CD4-positive, alpha-beta T cell treated with Interleukin-4 for 4 hours (primary cell): ENCODE data around the gene LSM3.
A peak's percentile ranks its signal among the peaks of the same experiment; 100 is the strongest.

Experiments used
- DNase-seq: peaks from one replicate; pipeline ENCODE4 v3.0.0-alpha.2; 2020

The LSM3 gene

DNA sequence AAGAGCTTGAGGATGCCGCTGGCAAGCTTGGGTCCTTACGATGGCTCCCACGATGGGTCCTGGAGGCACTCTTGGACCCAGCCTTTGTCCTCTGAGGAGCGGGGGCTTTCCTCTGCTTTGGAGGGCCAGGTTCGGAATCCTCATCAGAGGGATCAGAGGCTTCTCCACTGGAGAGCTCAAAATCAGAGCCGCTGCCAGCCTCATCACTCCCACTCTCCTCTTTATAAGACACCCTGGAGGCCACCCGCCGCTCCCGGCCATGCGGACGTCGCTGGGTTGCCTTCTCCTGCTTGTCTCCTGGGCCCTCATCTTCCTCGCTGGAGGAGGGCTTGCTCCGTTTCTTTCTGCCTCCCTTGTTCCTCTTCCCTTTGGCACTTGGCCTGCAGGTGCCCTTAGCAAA lies 20.2 kb upstream of the LSM3 start:
- DNase-seq: no peak

DNA sequence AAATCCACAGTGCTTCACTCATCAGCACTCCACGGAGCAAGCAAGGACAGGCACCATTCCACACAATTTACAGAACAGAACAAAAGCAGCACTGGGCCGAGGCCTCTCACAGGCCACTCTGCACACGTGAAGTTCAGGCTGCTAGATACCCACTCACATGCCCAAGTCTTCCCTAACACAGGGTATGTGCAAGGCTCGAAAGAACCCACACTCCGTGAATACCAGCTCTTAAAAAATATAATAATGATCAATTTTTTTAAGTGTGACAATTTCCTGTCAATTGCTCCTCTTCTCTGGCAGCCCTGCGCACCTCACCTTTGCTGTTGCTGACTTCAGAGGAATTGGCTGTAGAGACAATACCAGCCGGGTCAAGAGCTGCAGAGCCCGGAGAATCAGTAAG lies 19.2 kb upstream of the LSM3 start:
- no peak for DNase-seq

DNA sequence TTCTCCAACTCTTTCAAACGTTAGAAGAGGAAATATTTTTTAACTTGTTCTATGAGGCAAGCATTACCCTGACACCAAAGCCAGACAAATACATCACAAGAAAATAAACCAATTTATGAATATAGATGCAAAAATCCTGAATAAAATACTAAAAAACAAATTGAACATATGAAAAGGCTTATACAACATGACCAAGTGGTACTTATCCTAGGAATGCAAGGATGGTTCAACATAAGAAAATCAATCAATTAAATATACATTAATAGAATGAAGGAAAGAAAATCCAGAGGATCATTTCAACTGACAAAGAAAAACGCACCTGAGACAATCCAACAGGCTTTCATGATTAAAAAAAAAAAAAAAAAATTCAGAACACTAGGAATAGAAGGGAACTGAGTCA lies 17.3 kb upstream of the LSM3 start:
- DNase-seq: no peak

DNA sequence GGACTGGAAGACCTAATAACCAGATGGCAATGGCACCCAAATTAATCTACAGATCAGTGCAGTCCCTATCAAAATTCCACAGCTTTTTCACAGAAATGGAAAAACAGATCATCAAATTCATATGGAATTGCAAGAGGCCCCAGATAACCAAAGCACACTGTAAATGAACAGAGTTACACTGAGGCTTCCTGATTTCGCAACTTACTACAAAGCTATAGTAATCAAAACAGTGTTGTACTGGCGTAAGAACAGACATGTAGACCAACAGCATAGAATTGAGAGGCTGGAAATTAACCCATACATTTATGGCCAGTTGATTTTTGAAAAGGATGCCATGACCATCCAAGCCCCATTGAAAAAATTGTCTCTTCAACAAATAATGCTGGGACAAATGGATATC lies 16.4 kb upstream of the LSM3 start:
- no peak for DNase-seq

DNA sequence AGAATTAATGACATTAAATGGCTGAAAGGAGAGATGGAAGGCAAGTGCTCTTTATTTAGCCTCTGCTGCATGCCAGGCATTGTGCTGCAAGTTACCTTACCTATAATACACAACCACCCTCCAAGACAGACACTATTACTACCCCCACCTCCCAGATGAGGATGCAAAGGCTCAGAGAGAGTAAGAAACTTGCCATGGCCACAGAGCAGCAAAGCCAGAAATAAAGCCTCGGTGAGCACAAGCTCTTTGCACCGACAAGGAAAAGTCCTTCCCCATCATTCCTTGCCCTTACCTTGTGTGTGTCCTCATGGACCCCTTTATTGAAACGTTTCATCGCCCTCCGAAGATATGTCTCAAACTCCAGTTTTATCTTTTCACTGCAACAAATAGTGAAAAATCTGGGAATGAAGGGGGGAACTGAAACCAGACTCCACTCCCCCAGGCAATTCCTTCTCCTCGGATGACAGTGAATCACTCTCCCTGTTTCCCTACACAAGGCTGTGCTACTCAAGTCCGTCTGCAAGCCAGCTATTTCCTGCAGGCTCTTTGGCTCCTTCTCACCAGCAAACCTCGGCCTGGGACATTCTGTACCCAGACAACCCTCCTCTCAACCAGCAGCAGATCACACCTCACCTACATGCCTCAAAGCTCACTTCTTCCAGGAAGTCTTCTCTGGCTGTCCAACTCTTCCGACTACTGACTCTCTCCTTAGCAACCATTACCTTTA lies 11.6 kb upstream of the LSM3 start:
- no peak for DNase-seq

DNA sequence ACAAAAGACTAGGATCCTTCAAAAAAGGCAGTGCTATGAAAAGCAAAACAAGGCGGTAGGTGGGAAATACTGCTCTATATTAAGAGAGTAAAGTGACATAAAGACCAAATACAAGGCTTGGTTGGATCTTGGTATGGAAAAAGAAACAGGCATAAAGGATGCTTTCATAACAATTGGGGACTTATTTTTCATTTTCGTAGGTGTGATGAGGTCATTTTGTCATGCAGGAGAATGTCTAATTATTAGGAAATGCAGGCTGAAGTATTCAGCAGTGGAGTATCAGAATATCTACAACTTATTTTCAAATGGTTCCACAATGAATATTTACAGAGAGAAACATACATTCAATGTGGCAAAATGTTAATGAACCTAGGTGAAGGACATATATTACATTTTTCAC lies 9.2 kb upstream of the LSM3 start:
- no peak for DNase-seq

DNA sequence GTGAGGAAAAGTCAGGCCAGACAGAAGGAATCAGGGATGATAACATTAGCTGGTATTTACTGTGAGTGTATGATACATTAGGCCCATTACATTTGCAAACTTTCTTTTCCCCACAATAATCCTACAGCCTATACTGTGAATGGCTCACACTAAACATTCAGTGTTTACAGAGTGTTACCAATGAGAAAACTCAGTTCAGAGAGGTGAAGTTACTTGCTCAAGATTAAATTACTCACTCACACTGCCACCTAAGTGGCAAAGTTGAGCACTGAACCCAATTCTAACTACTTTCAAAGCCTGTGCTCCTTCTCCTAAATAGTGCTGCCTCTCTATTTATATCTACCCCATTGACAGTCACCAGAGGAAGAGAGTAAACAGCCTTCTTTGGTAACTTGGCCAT lies 8.7 kb upstream of the LSM3 start:
- no peak for DNase-seq

DNA sequence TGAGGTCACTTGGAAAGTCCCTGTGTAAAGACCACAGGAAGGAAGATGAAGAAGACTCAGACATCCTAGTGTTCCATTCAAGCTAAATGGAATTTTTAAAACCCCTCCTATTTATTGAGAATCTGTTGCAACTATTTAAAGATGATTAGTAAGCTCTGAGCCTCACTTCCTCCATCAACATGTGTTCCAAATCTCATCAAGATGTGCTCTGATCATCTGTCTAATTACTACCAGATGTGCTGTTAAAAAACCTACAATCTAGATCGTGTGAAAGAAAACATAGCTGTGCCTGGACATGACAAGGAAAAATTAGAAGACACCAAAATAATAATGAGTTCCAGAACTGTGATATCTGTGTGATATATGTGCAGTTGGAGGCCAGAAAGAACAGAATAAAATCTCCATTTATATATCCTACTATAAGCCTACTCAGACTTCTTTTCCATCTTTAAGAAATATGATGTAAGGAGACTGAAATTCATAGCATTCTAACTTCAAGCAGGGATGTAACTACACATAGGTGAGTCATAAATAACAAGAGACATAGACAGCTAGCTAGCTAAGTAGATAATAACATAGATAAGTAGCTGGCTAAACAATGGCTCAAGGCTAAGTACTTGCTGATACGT lies 8.0 kb upstream of the LSM3 start:
- no peak for DNase-seq

DNA sequence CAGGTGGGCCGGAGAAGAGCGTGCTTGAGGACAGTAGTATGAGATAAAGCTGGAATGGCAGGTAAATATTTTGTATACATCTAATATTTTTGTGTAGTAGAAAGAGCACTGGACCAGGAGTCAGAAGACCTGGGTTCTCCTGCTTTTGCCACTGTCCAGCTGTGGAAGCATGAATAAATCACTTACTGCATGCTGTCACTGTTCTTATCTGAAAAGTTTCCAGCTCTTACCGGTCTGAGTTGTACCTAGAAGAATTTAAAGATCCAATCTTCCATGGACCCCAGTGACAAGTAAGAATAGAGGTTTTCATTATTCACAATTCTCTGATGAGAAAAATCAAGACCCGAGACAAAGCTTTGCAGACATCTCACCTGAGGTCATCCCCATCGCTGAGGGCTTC lies 6.1 kb upstream of the LSM3 start:
- no peak for DNase-seq

DNA sequence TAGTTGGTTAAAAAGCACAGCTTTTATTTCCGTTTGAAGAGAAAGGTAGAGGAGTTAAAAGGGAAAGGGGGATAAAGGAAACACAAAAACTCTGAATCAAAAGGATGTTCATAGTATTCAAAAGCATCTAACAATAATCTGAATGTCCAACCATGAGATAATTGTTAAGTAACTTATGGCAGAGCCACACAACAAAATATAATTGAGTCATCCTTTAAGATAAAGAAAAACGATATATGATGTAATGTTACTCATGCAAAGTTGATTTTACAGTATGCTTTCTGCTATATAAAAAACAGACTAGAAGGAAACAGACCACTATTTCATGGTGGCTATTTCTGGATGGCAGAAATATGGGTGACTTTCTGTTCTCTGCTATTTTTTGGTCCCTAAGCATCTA lies 4.1 kb upstream of the LSM3 start:
- no peak for DNase-seq

DNA sequence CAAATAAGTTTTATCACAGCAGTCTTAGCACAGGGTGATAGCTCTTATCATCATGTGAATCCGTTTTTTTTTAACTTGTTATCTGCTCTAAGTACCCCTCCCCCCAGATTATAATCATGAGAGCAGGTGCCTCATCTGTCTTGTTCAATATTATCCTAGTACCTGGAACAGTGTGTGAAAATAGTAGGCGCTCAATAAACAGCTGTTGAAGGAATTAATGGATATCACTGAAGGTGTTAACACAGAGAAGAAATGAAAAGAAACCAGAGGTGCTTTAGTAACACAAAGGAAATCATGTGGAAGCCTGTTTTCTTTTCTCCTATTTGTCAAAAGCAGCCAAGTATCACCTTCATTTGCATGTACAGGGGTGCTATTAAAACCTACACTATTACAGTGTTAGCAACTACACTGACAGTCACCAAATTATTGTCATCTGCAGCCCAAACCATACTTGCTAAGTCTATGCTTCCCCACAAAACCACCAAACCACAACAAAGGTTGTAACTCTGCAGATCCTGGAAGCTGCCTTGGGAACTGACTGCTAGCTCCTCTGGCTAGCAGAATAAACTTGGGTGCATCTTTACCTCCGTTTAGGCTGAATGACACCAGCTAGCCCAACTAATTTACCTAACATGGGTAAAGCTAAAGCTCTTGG lies 3.1 kb upstream of the LSM3 start:
- peak; percentile 90 for DNase-seq

DNA sequence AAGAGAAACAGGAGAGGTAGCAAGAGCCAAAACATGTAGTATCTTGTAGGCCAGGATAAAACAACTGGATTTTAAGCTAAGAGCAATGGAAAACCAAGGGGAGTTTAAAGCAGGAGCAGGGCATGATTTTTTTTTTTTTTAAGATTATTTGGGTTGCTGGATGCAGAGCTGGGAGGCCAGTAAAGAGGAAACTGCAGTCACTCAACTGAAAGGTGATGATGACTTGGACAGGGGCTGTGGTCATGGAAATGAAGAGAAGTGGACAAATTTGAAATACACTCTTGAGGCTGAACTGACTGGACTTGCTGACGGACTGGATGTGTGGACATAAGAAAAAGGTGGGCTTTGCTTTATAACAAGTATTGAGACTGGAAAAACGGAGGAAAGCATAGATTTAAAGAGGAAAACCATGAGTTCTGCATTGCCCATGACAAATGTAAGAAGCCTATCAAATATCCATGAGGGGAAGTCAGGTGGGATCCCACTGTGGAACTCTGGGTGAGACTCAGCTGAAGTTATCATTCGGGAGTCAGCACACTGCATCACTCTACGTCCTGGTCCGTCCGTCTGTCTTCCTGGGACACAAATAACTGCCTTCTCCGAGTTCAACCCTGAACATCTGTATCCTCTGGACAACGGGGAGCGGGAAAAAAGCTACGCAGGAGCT lies 904 bp upstream of the LSM3 start:
- DNase-seq: no peak

DNA sequence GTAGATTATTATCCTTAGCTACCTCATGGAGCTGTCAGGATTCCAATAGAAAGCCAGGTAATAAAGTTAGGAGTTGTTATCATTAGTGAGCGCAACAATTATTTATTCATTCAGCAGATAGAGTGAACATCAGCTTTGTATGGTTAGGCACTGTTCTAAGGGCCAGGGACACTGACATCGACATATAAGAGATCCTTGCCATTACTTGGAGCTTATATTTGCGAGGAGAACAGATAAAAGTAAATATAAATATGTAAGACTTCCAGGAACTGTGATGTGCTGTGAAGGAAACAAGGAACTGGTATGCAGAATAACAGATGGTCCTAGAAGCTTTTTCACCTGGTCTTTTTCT lies 473 bp downstream of the LSM3 start:
- no peak for DNase-seq

DNA sequence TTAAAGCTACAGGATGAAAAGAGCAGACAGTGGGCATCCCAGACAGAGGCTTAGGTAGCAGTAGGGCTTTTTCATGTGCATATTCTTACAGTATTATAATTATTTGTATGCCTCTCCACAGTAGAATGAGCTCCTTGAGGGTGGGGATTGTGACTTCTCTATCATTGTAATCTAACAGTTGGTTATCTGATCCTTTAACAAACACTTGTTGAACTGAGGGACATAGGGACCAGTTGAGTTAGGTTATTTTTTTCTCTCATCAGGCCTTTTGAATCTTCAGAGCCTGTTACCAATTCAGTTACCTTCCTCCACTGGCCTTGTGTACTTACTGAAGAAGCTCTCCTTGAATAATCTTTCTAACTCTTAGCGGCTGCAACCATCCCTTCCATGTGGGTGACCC lies 1.2 kb downstream of the LSM3 start:
- no peak for DNase-seq

DNA sequence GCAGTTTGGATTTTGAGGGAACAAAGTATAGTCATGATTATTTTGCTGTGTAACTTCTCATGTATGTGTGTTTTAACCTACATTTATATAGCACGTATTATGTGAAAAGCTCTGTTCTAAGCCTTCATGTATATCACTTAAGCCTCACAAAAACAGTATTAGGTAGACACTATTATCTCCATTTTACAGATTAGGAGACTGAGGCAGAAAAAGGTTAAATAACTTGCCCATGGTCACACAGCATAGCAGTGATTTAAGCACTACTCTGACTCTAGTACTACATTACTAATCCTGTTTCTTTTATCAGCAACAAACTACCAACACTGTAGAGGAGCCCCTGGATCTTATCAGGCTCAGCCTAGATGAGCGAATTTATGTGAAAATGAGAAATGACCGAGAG lies 2.6 kb downstream of the LSM3 start:
- no peak for DNase-seq

DNA sequence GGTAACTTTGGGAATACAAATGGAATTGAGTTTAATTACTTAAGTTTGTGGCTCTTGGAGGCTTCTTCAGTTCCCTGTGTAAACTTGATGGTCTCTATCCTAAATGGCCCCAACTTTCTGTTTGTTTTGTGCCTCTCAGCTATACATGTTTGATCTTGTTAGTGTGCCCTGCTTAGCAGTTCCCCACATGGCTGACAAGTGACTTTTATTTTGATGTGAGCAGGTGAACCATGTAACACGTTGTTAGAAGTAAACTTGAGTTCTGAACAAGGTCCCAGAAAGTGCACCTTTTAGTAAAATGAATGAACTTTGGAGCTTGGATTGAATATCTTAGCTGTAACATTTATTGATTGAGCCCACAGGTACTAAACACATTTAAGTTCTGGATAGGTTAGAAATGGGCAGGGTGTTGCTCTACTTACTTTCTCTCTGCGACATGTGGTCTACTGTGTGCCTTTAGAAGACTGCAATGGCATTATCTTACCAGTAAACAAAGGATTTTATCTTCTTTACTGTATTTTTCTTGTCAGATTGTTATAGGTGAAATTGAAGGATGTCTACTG lies 4.5 kb downstream of the LSM3 start:
- no peak for DNase-seq

DNA sequence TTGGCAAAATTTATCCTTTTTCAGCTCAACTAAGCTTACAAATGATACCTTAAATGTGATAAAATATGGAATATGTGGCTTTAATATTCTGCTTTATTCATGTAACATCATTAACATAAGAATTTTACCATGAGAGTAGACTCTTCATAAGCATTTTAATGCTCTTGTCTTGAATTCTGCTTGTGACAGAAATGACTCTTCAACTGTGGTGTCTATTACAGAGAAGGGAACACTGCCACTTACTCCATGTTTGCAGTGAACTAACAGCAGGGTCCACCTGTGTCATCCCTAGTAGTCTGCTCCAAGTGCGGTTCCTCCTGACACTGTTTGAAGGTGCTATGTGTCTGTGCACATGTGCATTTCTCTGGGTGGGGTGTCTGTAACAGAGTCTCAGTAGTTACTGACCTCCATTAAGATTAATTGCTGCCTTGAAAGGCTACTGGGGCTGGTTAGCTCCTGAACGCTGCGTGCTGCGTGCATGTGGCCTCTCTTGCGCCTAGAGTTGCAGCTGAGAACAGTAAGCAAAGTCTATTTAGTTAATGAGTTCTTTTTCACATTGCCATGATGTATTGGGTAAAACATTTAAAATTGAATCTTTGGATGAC lies 8.3 kb downstream of the LSM3 start:
- DNase-seq: no peak

DNA sequence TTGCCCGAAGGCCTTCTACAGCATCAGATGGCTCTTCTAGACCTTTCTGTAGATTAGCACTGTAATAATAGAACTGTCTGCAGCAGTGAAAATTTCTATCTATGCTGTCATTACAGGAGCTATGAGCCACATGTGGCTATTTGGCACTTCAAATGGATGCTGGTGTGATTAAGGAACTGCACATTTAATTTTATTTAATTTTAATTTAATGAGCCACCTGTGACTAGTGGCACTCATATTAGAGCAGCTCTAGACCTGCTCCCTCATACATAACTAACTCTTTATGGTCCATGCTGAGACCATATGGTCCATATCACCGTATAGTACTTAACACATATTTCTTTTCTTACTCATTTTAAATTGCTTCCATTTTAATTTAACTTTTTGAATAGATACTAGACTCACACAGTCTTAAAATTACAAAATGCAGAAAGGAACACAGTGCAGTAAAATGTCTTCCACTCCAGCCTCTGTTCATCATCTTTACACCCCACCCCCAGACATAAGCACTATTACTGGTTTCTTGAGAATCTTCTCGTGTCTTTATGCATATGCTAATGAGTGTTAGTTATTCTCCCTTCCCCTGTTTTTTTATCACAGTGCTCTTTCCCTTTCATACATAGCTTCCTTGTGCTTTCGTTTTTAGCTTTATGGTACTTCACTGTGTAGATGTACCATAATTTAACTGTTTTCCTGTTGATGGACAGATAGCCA lies 9.6 kb downstream of the LSM3 start:
- no peak for DNase-seq

DNA sequence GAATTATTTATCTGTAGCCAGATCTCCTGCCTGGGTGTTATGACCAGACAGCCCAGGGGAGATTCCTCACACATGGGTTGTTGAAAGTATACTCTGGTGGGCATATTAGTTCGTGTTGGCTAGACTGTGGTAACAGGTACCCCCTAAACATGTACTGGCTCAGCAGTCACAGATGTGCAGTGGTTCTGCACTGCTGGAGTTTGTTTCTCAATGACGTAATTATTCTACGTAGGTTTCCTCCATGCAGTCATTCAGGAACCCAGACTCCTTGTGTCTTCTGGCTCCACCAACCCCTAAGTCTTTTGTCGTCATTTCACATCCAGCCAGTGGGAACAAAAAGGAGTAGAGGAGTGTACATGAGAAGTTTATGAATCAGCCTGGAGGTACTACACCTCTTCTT lies 16.2 kb downstream of the LSM3 start:
- no peak for DNase-seq

DNA sequence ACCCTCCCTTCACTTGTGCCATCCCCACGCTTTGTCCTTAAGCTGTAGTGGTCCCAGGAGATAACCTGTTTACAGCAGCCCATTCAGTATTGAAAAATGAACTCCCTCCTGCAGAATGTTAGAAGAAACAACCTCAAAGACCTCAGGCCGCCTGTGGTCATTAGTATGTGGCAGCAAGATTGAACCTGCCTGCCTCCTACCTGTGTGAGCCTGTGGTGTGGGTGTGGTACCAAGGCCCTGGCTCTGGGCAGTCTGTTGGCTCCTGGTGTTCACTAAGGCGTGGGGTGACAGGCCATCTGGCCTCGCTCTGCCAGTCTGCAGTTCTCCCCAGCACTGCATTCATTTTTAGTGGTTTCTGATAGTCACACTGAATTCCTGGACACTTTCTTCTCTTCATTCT lies 21.0 kb downstream of the LSM3 start:
- DNase-seq: no peak

DNA sequence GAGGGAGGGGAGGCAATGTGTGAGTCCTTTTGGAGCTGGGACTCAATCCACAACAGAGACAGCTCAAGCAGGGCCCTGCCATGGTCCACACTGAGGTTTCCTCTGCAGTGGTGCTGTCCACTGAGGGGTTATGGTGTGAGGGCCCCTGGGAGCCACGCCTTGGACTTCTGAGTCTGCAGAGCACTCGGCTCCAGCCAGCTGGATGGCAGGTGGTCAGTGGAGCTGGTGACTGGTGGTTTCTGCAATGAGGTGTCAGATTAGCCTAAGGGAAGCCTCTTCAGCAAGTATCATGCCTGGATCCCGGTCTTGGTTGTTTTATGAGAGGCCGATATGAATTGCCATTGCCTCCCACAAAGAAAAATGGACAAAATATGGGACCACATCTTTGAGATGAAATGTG lies 21.7 kb downstream of the LSM3 start:
- no peak for DNase-seq

DNA sequence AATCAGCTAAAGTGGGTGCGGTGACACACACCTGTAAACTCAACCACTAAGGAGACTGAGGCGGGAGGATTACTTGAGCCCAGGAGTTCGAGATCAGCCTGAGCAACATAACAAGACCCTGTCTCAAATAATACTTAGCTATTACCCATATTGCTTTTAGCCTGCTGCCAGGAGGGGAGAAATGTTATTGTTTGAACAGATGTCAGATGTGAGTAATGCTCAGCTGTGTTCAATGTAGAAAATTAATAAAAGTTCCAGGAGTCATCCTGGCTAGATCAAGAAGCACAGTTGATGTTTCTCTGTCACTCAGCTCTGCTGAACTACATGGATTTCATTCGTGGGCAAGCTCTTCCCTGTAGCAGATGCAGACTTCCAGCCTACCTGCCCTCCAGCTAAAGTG lies 22.2 kb downstream of the LSM3 start:
- no peak for DNase-seq
